HepG2 (cell line): ENCODE measurements around the gene HEPACAM. TPM values are rescaled to one million over a fixed set of nuclear protein-coding genes. Genes with fewer than 3 reads are reported as not detected.

ENCODE experiments used
- CBX5 ChIP-seq: sonication (generic); formaldehyde crosslinking; IDR thresholded peaks from 2 replicates; pipeline ENCODE4 v1.4.0; 2020; ENCODE audit warnings: missing genetic modification reagents, borderline replicate concordance
- ETV6 ChIP-seq: sonication (generic); formaldehyde crosslinking; conservative IDR thresholded peaks from 2 replicates; pipeline ENCODE4 v1.4.0; 2020; ENCODE audit warnings: missing genetic modification reagents
- HNRNPLL ChIP-seq: fragments of 200-400 bp; formaldehyde crosslinking; IDR thresholded peaks from 2 replicates; pipeline ENCODE4 v1.6.1; 2017; ENCODE audit warnings: mild to moderate bottlenecking, low read depth, low read length; ENCODE audit not compliant: poor library complexity, severe bottlenecking
- MYC ChIP-seq: sonication (generic); formaldehyde crosslinking; IDR thresholded peaks from 2 replicates; pipeline ENCODE4 v1.9.0; 2021; ENCODE audit warnings: missing genetic modification reagents, borderline replicate concordance
- NFYC ChIP-seq: IDR thresholded peaks from 2 replicates; pipeline ENCODE4 v1.6.1; 2016; ENCODE audit warnings: missing genetic modification reagents, missing compliant biosample characterization
- RXRA ChIP-seq: sonication (generic); formaldehyde crosslinking; IDR thresholded peaks from 2 replicates; pipeline ENCODE4 v1.5.1; 2020; ENCODE audit warnings: missing genetic modification reagents
- ZNF776 ChIP-seq: sonication (generic); formaldehyde crosslinking; IDR thresholded peaks from 2 replicates; pipeline ENCODE4 v1.4.0; 2020; ENCODE audit warnings: mild to moderate bottlenecking, missing genetic modification reagents
- polyA plus RNA-seq, 8 experiments: library from polyadenylated mRNA; depleted of rRNA in 3 of 8; stranded (reverse) in 7 of 8; unstranded in 1 of 8; fragments of >200 nt; fragmentation: Illumina TruSeq in 4 of 8; extraction: Trizol in 4 of 8; gene quantifications; 2 replicates each; pipeline versions ENCODE4 v1.2.1 to v1.2.3, GENCODE V29; 2011 to 2016; ENCODE audit warnings: low read depth in 4 of 8, missing spikeins in 1 of 8, mixed read lengths in 1 of 8; ENCODE audit not compliant: insufficient read depth in 1 of 8
- total RNA-seq, 5 experiments: library from RNA; depleted of rRNA; stranded (reverse); fragments of >200 nt; fragmentation: Illumina TruSeq; extraction: Trizol; gene quantifications; 2 replicates each; pipeline ENCODE4 v1.2.3, GENCODE V29; 2016; ENCODE audit warnings: low read depth in 1 of 5
- TF ChIP-seq, protein P1 (sequence below), 2 experiments: fragments of 450-650 bp in 1 of 2; sonication (generic) in 1 of 2; formaldehyde crosslinking in 1 of 2; IDR thresholded peaks; 2 replicates each; pipeline versions ENCODE4 v1.6.1 to v1.8.0; 2016 to 2022; ENCODE audit warnings: antibody characterized with exemption in 1 of 2, mild to moderate bottlenecking in 1 of 2, missing genetic modification reagents in 1 of 2
- TF ChIP-seq, protein P2 (sequence below): sonication (generic); formaldehyde crosslinking; IDR thresholded peaks from 2 replicates; pipeline ENCODE4 v1.5.0; 2020; ENCODE audit warnings: missing genetic modification reagents
- TF ChIP-seq, protein P3 (sequence below): sonication (generic); formaldehyde crosslinking; IDR thresholded peaks from 2 replicates; pipeline ENCODE4 v1.5.0; 2020; ENCODE audit warnings: mild to moderate bottlenecking, missing genetic modification reagents
- TF ChIP-seq, protein P4 (sequence below): IDR thresholded peaks from 2 replicates; pipeline ENCODE4 v1.6.1; 2018; ENCODE audit warnings: missing genetic modification reagents, mild to moderate bottlenecking, missing compliant biosample characterization

Gene HEPACAM
- total and polyA plus RNA-seq, 2 of the 13 experiments (the other 11 are each of a cell fraction or from before 2014, with no cell fraction given), result 66.9 to 121 TPM

- TF ChIP-seq, protein P1, sequence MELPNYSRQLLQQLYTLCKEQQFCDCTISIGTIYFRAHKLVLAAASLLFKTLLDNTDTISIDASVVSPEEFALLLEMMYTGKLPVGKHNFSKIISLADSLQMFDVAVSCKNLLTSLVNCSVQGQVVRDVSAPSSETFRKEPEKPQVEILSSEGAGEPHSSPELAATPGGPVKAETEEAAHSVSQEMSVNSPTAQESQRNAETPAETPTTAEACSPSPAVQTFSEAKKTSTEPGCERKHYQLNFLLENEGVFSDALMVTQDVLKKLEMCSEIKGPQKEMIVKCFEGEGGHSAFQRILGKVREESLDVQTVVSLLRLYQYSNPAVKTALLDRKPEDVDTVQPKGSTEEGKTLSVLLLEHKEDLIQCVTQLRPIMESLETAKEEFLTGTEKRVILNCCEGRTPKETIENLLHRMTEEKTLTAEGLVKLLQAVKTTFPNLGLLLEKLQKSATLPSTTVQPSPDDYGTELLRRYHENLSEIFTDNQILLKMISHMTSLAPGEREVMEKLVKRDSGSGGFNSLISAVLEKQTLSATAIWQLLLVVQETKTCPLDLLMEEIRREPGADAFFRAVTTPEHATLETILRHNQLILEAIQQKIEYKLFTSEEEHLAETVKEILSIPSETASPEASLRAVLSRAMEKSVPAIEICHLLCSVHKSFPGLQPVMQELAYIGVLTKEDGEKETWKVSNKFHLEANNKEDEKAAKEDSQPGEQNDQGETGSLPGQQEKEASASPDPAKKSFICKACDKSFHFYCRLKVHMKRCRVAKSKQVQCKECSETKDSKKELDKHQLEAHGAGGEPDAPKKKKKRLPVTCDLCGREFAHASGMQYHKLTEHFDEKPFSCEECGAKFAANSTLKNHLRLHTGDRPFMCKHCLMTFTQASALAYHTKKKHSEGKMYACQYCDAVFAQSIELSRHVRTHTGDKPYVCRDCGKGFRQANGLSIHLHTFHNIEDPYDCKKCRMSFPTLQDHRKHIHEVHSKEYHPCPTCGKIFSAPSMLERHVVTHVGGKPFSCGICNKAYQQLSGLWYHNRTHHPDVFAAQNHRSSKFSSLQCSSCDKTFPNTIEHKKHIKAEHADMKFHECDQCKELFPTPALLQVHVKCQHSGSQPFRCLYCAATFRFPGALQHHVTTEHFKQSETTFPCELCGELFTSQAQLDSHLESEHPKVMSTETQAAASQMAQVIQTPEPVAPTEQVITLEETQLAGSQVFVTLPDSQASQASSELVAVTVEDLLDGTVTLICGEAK (IDR thresholded peaks at IDR 0.05), result no peak
- TF ChIP-seq, protein P1 (CRISPR knock-in tag; IDR thresholded peaks at IDR 0.05), result 0 out of 2 replicates have a peak, but pooled peaks have one; percentile 19
- TF ChIP-seq RXRA (no peak), MYC (CRISPR knock-in tag) (peak; percentile 66; the same call in 1 of the 2 replicates), ZNF776 (CRISPR knock-in tag) (peak; percentile 50; the same call in 1 of the 2 replicates), NFYC (CRISPR knock-in tag) (no peak), CBX5 (CRISPR knock-in tag) (0 out of 2 replicates have a peak, but pooled peaks have one; percentile 13), HNRNPLL (peak; percentile 99), ETV6 (CRISPR knock-in tag) (0 out of 2 replicates have a peak, but pooled peaks have one; percentile 30)
- TF ChIP-seq, protein P2, sequence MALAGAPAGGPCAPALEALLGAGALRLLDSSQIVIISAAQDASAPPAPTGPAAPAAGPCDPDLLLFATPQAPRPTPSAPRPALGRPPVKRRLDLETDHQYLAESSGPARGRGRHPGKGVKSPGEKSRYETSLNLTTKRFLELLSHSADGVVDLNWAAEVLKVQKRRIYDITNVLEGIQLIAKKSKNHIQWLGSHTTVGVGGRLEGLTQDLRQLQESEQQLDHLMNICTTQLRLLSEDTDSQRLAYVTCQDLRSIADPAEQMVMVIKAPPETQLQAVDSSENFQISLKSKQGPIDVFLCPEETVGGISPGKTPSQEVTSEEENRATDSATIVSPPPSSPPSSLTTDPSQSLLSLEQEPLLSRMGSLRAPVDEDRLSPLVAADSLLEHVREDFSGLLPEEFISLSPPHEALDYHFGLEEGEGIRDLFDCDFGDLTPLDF (CRISPR knock-in tag), result peak; percentile 61; the same call in 1 of the 2 replicates
- TF ChIP-seq, protein P3, sequence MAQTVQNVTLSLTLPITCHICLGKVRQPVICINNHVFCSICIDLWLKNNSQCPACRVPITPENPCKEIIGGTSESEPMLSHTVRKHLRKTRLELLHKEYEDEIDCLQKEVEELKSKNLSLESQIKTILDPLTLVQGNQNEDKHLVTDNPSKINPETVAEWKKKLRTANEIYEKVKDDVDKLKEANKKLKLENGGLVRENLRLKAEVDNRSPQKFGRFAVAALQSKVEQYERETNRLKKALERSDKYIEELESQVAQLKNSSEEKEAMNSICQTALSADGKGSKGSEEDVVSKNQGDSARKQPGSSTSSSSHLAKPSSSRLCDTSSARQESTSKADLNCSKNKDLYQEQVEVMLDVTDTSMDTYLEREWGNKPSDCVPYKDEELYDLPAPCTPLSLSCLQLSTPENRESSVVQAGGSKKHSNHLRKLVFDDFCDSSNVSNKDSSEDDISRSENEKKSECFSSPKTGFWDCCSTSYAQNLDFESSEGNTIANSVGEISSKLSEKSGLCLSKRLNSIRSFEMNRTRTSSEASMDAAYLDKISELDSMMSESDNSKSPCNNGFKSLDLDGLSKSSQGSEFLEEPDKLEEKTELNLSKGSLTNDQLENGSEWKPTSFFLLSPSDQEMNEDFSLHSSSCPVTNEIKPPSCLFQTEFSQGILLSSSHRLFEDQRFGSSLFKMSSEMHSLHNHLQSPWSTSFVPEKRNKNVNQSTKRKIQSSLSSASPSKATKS, result no peak
- TF ChIP-seq, protein P4, sequence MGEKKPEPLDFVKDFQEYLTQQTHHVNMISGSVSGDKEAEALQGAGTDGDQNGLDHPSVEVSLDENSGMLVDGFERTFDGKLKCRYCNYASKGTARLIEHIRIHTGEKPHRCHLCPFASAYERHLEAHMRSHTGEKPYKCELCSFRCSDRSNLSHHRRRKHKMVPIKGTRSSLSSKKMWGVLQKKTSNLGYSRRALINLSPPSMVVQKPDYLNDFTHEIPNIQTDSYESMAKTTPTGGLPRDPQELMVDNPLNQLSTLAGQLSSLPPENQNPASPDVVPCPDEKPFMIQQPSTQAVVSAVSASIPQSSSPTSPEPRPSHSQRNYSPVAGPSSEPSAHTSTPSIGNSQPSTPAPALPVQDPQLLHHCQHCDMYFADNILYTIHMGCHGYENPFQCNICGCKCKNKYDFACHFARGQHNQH (CRISPR knock-in tag), result peak; percentile 31; the same call in 1 of the 2 replicates
Measured at GRCh38 chr11:124875943-124876817, 59.7 kb downstream of the HEPACAM start (continued).
